H9 (cell line): ENCODE data around the gene DUSP16. TPM values are rescaled to one million over a fixed set of nuclear protein-coding genes. Genes with fewer than 3 reads are reported as not detected.

ENCODE experiments used
- DNase-seq: peaks from one replicate; pipeline ENCODE4 v3.0.0-alpha.2; 2017
- H2AFZ ChIP-seq: one replicate; pipeline ENCODE4 v1.6.1; 2013; ENCODE audit warnings: mild to moderate bottlenecking, low read length, control low read depth, moderate library complexity
- H2AK5ac ChIP-seq: 2 replicates; pipeline ENCODE4 v1.6.1; 2013; ENCODE audit warnings: low read length, control low read depth, mixed read lengths; ENCODE audit not compliant: insufficient read length
- H2BK120ac ChIP-seq: one replicate; pipeline ENCODE4 v1.6.1; 2013; ENCODE audit warnings: low read depth, mild to moderate bottlenecking, low read length, control low read depth, inconsistent platforms; ENCODE audit not compliant: poor library complexity, severe bottlenecking
- H2BK12ac ChIP-seq: 2 replicates; pipeline ENCODE4 v1.6.1; 2013; ENCODE audit warnings: low read length, control low read depth, mixed read lengths, low read depth; ENCODE audit not compliant: insufficient read length
- H2BK15ac ChIP-seq: 2 replicates; pipeline ENCODE4 v1.6.1; 2013; ENCODE audit warnings: low read depth, low read length, control low read depth
- H2BK20ac ChIP-seq: one replicate; pipeline ENCODE4 v1.6.1; 2013; ENCODE audit warnings: low read depth, mild to moderate bottlenecking, low read length, control low read depth, inconsistent platforms; ENCODE audit not compliant: poor library complexity, severe bottlenecking
- H2BK5ac ChIP-seq: 2 replicates; pipeline ENCODE4 v1.6.1; 2013; ENCODE audit warnings: low read length, control low read depth, mixed read lengths; ENCODE audit not compliant: insufficient read length
- H3K14ac ChIP-seq: 2 replicates; pipeline ENCODE4 v1.6.1; 2013; ENCODE audit warnings: low read length, control low read depth; ENCODE audit not compliant: insufficient read depth
- H3K18ac ChIP-seq: 2 replicates; pipeline ENCODE4 v1.6.1; 2013; ENCODE audit warnings: low read depth, mild to moderate bottlenecking, mixed read lengths, low read length, control low read depth; ENCODE audit not compliant: insufficient read length
- H3K23ac ChIP-seq: 2 replicates; pipeline ENCODE4 v1.6.1; 2013; ENCODE audit warnings: low read length, control low read depth, mixed read lengths, low read depth; ENCODE audit not compliant: insufficient read length
- H3K23me2 ChIP-seq: 2 replicates; pipeline ENCODE4 v1.6.1; 2013; ENCODE audit warnings: low read depth, mild to moderate bottlenecking, mixed read lengths, low read length, control low read depth; ENCODE audit not compliant: insufficient read length, poor library complexity, severe bottlenecking
- H3K27ac ChIP-seq: 2 replicates; pipeline ENCODE4 v1.5.1; 2013; ENCODE audit warnings: low read length, control low read depth, mixed read lengths, low read depth; ENCODE audit not compliant: insufficient read length
- H3K27me3 ChIP-seq: 2 replicates; pipeline ENCODE4 v1.6.1; 2013; ENCODE audit warnings: low read length, control low read depth, inconsistent platforms; ENCODE audit not compliant: insufficient read depth
- H3K4ac ChIP-seq: 2 replicates; pipeline ENCODE4 v1.6.1; 2013; ENCODE audit warnings: low read depth, mild to moderate bottlenecking, control low read depth, inconsistent platforms, low read length, moderate library complexity
- H3K4me1 ChIP-seq: 2 replicates; pipeline ENCODE4 v1.6.1; 2013; ENCODE audit warnings: low read length, control low read depth, inconsistent platforms; ENCODE audit not compliant: insufficient read depth
- H3K4me2 ChIP-seq: 2 replicates; pipeline ENCODE4 v1.6.1; 2013; ENCODE audit warnings: low read length, control low read depth, mixed read lengths; ENCODE audit not compliant: insufficient read length, insufficient read depth
- H3K56ac ChIP-seq: 2 replicates; pipeline ENCODE4 v1.6.1; 2013; ENCODE audit warnings: low read depth, mild to moderate bottlenecking, mixed read lengths, low read length, control low read depth; ENCODE audit not compliant: insufficient read length
- H3K79me1 ChIP-seq: 2 replicates; pipeline ENCODE4 v1.6.1; 2013; ENCODE audit warnings: low read depth, mild to moderate bottlenecking, moderate library complexity, low read length, control low read depth, inconsistent platforms; ENCODE audit not compliant: insufficient read depth, poor library complexity, severe bottlenecking
- H3K79me2 ChIP-seq: 2 replicates; pipeline ENCODE4 v1.6.1; 2013; ENCODE audit warnings: low read length, control low read depth, inconsistent platforms; ENCODE audit not compliant: insufficient read depth
- H3K9ac ChIP-seq: 2 replicates; pipeline ENCODE4 v1.6.1; 2013; ENCODE audit warnings: low read length, control low read depth, mixed read lengths; ENCODE audit not compliant: insufficient read length; ENCODE audit errors: extremely low read depth
- H3K9me3 ChIP-seq: one replicate; pipeline ENCODE4 v1.6.1; 2013; ENCODE audit warnings: low read depth, low read length, inconsistent platforms; ENCODE audit not compliant: control insufficient read depth
- H3T11ph ChIP-seq: one replicate; pipeline ENCODE4 v1.6.1; 2013; ENCODE audit warnings: mild to moderate bottlenecking, low read length, control low read depth, inconsistent platforms
- H4K20me1 ChIP-seq: one replicate; pipeline ENCODE4 v1.6.1; 2013; ENCODE audit not compliant: control insufficient read depth, insufficient read length, insufficient read depth
- H4K5ac ChIP-seq: 2 replicates; pipeline ENCODE4 v1.6.1; 2013; ENCODE audit warnings: low read depth, mild to moderate bottlenecking, mixed read lengths, low read length, control low read depth; ENCODE audit not compliant: insufficient read length
- H4K8ac ChIP-seq: replicated peaks from 2 replicates; pipeline ENCODE4 v1.6.1; 2013; ENCODE audit warnings: low read length, control low read depth, mixed read lengths, low read depth; ENCODE audit not compliant: insufficient read length
- H4K91ac ChIP-seq: 2 replicates; pipeline ENCODE4 v1.6.1; 2013; ENCODE audit warnings: low read depth, mild to moderate bottlenecking, moderate library complexity, mixed read lengths, low read length, control low read depth; ENCODE audit not compliant: insufficient read length
- H3K27ac Mint-ChIP-seq, 3 experiments: 2 replicates in 2 of 3; 3 replicates in 1 of 3; pipeline ENCODE4 v1.8.0; 2020 to 2021; ENCODE audit warnings: mixed read lengths in 3 of 3, mild to moderate bottlenecking in 1 of 3, moderate library complexity in 1 of 3
- H3K27me3 Mint-ChIP-seq: 2 replicates; pipeline ENCODE4 v1.8.0; 2021; ENCODE audit warnings: low read depth, mild to moderate bottlenecking, moderate library complexity, mixed read lengths
- H3K36me3 Mint-ChIP-seq, 3 experiments: 2 replicates in 2 of 3; 3 replicates in 1 of 3; pipeline ENCODE4 v1.8.0; 2020 to 2021; ENCODE audit warnings: low read depth in 3 of 3, mixed read lengths in 3 of 3; ENCODE audit not compliant: insufficient read depth in 1 of 3
- H3K4me1 Mint-ChIP-seq, 2 experiments: 2 replicates each; pipeline ENCODE4 v1.8.0; 2020; ENCODE audit warnings: mixed read lengths in 2 of 2
- H3K4me3 Mint-ChIP-seq, 2 experiments: 2 replicates in 1 of 2; 3 replicates in 1 of 2; pipeline ENCODE4 v1.8.0; 2020 to 2021; ENCODE audit warnings: mild to moderate bottlenecking in 2 of 2, mixed read lengths in 2 of 2, moderate library complexity in 1 of 2
- H3K9me3 Mint-ChIP-seq, 2 experiments: 2 replicates in 1 of 2; 3 replicates in 1 of 2; pipeline ENCODE4 v1.8.0; 2020; ENCODE audit warnings: mild to moderate bottlenecking in 2 of 2, mixed read lengths in 2 of 2, moderate library complexity in 1 of 2
- CTCF ChIP-seq: fragments of 200-600 bp; sonication (generic); conservative IDR thresholded peaks from 3 replicates; pipeline ENCODE4 v1.8.0; 2021; ENCODE audit warnings: antibody characterized with exemption, mild to moderate bottlenecking
- whole genome bisulfite sequencing: extraction: QIAGEN DNeasy Blood & Tissue Kit; methylation state at CpG from one replicate; pipeline ENCODE4 v1.1.7; 2013; ENCODE audit warnings: missing lambda C conversion rate, low lambda C conversion rate, mixed read lengths; ENCODE audit not compliant: insufficient read length; ENCODE audit errors: extremely low coverage; 5-methylcytosine and 5-hydroxymethylcytosine counted together
- total RNA-seq: library from RNA; stranded (reverse); gene quantifications from 2 replicates; pipeline ENCODE4 v1.2.1, GENCODE V29; 2021

Gene DUSP16
- total RNA-seq, 1 experiment from 2014 or later: 64.0 TPM

- no peak overlapping the region for H3K27ac Mint-ChIP-seq
- no peak overlapping the region for H4K91ac ChIP-seq
- H3K9me3 Mint-ChIP-seq: no peaks in the 10 kb centered on the region; a peak in 1 of 5 replicates
- no peak overlapping the region for H4K5ac ChIP-seq
- no peak overlapping the region for H2BK12ac ChIP-seq
- H3K27ac ChIP-seq: no peak overlapping the region
- no peak overlapping the region for H2BK15ac ChIP-seq
- no peaks in the 10 kb centered on the region for H3K9me3 ChIP-seq
- H3K14ac ChIP-seq: no peak overlapping the region
- no peak for TF ChIP-seq CTCF
- no peak overlapping the region for H4K8ac ChIP-seq
- H3K23me2 ChIP-seq: no peaks in the 10 kb centered on the region
- no peak overlapping the region for H2AK5ac ChIP-seq
- H3K27me3 ChIP-seq: no peaks in the 10 kb centered on the region
- no peak overlapping the region for H3K56ac ChIP-seq
- H3K36me3 Mint-ChIP-seq: peaks cover 7 to 12% (median 12%) of the 10 kb centered on the region in 3 experiments
- H3K4me3 Mint-ChIP-seq: no peak overlapping the region
- no peak overlapping the region for H2BK5ac ChIP-seq
- no peak overlapping the region for H2AFZ ChIP-seq
- H3K4ac ChIP-seq: no peak overlapping the region
- no peaks in the 10 kb centered on the region for H4K20me1 ChIP-seq
- H3K79me1 ChIP-seq: no peaks in the 10 kb centered on the region
- no peak overlapping the region for H3T11ph ChIP-seq
- no peak for DNase-seq
- H2BK20ac ChIP-seq: no peak overlapping the region
- no peak overlapping the region for H3K23ac ChIP-seq
- H3K9ac ChIP-seq: no peak overlapping the region
- no CpG with 5 or more reads among the region's 6 CpGs for WGBS
- no peak overlapping the region for H2BK120ac ChIP-seq
- H3K79me2 ChIP-seq: no peaks in the 10 kb centered on the region
- no peaks in the 10 kb centered on the region for H3K4me1 ChIP-seq
- H3K18ac ChIP-seq: no peak overlapping the region
- no peaks in the 10 kb centered on the region for H3K4me1 Mint-ChIP-seq
- H3K27me3 Mint-ChIP-seq: no peaks in the 10 kb centered on the region
- no peak overlapping the region for H3K4me2 ChIP-seq
Observed at GRCh38 chr12:12439636-12440035, 123.0 kb downstream of the DUSP16 start.
